ENCODE data around the gene LRCH4.

LRCH4 gene

DNA sequence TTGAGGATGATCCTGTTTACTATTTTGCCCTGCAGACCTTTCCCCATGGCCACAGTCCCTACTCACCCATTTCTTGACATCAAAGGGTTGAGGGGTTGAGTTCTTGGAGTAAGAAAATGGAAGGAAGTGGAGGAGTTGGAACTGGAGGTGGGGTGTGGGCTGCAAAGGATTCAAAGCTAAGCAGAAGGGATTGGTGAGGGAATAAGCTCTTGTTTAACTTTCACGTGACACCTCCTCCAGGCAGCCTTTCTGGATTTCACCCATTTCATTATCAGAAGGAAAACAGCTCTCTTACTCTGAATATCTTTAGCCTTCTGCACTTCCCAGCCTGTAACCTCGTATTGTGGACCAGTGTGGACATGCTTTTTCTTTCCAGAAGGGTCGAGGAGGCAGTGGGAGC is 40.1 kb upstream of the LRCH4 start:
- DNase-seq (ENCODE audit: insufficient read length, low spot score) (no peak), FAIRE-seq (no peak)
- TF ChIP-seq CTCF (IDR thresholded peaks at IDR 0.05; ENCODE audit: insufficient read depth, missing control alignments) = no peak

DNA sequence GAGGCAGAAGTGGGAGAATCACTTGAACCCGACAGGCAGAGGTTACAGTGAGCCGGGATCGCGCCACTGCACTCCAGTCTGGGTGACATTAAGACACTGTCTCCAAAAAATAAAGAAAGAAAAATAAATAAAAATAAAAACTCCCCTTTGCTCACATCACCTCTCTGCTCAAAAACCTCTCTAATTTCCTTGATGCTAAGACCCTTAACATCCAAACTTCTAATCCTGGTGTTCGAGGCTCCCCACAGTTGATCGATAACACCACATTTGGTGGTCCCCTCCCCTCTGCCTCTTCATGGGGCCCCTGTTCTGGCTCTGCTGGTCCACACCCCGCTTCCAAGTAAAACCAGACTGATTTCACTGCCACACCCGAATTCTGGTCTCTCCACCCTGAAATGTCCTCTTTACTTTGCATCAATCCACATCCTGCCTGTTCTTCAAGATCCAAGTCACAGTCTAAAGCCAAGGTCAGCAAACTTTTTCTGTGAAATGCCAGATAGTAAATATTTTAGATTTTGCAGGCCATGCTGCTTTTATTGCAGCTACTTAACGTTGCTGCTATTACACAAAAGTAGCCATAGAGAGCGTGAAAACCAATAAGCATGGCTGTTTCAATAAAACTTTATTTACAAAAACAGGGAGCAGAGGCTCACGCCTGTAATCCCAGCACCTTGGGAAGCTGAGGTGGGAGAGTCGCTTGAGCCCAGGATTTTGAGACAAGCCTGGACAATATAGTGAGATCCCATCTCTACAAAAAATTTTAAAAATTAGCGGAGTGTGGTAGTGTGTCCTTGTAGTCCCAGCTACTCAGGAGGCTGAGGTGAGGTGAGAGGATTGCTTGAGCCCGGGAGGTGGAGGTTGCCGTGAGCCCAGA is 38.3 kb upstream of the LRCH4 start:
- no peak for TF ChIP-seq CTCF (IDR thresholded peaks at IDR 0.05; ENCODE audit: insufficient read depth, missing control alignments)
- no peak for FAIRE-seq

DNA sequence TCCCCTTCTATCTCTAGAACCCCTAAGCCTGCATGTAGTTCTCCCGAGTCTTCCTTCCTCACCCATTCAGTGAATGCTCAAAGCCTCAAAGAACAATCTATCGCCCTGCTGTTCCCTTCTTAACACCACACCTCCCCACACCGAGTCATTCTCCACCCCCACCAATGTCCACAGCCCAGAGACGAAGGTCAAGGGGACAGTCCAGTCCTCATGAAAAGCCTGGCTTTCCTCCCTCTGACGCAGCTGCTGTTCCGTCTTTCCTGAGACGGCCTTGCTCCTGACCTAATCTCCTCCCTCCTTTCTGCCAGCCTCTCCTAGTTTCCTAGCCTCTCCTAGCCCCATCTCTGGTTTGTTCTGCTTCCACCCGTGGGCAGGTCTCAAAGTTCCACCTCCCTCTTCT is 35.6 kb upstream of the LRCH4 start:
- no peak for FAIRE-seq

More for the DNA sequence above, 38.3 kb upstream of the LRCH4 start:
- DNase-seq (ENCODE audit: insufficient read length, low spot score) = no peak

DNA sequence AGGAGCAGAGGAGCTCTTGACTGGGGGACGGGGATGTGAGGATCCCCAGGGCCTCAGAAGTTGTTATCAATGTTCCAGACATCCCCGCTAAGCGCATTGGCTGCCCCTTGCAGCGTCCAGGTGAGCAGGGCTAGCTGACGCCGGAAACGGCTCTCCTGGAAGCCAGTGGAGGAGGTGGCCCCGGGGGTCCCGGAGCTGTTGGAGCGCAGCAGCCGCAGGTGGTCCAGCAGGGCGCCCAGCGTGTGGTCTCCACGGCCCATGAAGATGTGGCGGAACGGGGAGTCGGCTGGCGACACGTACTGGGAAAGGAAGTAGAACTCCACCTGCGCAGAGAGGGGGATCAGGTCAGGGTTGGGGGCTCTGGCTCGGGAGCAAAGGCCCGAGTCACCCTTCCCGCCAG is 34.9 kb upstream of the LRCH4 start:
- no peak for TF ChIP-seq CTCF (IDR thresholded peaks at IDR 0.05; ENCODE audit: insufficient read depth, missing control alignments)
- DNase-seq (ENCODE audit: insufficient read length, low spot score) (no peak), FAIRE-seq (no peak)

More for the DNA sequence above, 35.6 kb upstream of the LRCH4 start:
- no peak for TF ChIP-seq CTCF (IDR thresholded peaks at IDR 0.05; ENCODE audit: insufficient read depth, missing control alignments)
- DNase-seq (ENCODE audit: insufficient read length, low spot score) = no peak

GRCh38 chr7:100620239-100620638 is 34.3 kb upstream of the LRCH4 start:
- DNase-seq (ENCODE audit: insufficient read length, low spot score) = no peak
- no peak for FAIRE-seq
- no peak for TF ChIP-seq CTCF (IDR thresholded peaks at IDR 0.05; ENCODE audit: insufficient read depth, missing control alignments)

DNA sequence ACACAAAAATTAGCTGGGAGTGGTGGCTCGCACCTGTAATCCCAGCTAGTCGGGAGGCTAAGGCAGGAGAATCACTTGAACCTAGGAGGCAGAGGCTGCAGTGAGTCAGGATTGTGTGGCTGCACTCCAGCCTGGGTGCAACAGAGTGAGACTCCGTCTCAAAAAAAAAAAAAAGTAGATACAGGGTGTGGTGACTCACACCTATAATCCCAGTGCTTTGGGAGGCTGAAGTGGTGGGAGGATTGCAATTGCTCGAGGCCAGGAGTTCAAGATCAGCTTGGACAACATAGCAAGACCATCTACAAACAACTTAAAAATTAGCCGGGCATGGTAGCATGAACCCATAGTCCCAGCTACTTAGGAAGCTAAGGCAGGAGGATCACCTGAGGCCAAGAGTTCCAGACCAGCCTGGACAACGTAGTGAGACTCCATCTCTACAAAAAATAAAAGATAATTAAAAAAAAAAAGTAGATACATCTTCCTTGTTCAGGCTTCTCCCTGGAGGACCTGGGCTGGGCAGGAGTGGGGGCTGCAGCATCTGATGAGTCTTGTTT is 28.5 kb upstream of the LRCH4 start:
- FAIRE-seq (no peak), DNase-seq (ENCODE audit: insufficient read length, low spot score) (no peak)
- no peak for TF ChIP-seq CTCF (IDR thresholded peaks at IDR 0.05; ENCODE audit: insufficient read depth, missing control alignments)

All from D721Med (cell line).